Measurements from ENCODE around the gene RGS3.

Gene RGS3

GRCh38 chr9:113569472-113570060 is 106.0 kb downstream of the RGS3 start:
- H3K4me1 ChIP-seq (ENCODE audit: control insufficient read depth, insufficient read depth, low read length): peaks cover 9% of the 10 kb centered on the region
- H3K4me3 ChIP-seq (ENCODE audit: low read length): no peak overlapping the region
- no peaks in the 10 kb centered on the region for H3K27me3 ChIP-seq (ENCODE audit: control insufficient read depth, insufficient read depth, low read length)
- H3K36me3 ChIP-seq (ENCODE audit: control insufficient read depth, insufficient read depth, low read length): no peaks in the 10 kb centered on the region
- H3K27ac ChIP-seq (ENCODE audit: low read depth, low read length): no peak overlapping the region
- no peak overlapping the region for H3K9ac ChIP-seq (ENCODE audit: low read length)

GRCh38 chr9:113570106-113570505 is 106.6 kb downstream of the RGS3 start:
- no peak overlapping the region for H3K4me3 ChIP-seq (ENCODE audit: low read length)
- no peak overlapping the region for H3K27ac ChIP-seq (ENCODE audit: low read depth, low read length)
- no peaks in the 10 kb centered on the region for H3K36me3 ChIP-seq (ENCODE audit: control insufficient read depth, insufficient read depth, low read length)
- peaks cover 7% of the 10 kb centered on the region for H3K4me1 ChIP-seq (ENCODE audit: control insufficient read depth, insufficient read depth, low read length)
- H3K27me3 ChIP-seq (ENCODE audit: control insufficient read depth, insufficient read depth, low read length): no peaks in the 10 kb centered on the region
- H3K9ac ChIP-seq (ENCODE audit: low read length): no peak overlapping the region

- Histone ChIP-seq H3K4me3 (ENCODE audit: low read length) (no peak overlapping the region), H3K36me3 (ENCODE audit: control insufficient read depth, insufficient read depth, low read length) (no peaks in the 10 kb centered on the region), H3K27ac (ENCODE audit: low read depth, low read length) (no peak overlapping the region), H3K4me1 (ENCODE audit: control insufficient read depth, insufficient read depth, low read length) (peaks cover 1% of the 10 kb centered on the region), H3K9ac (ENCODE audit: low read length) (no peak overlapping the region), H3K27me3 (ENCODE audit: control insufficient read depth, insufficient read depth, low read length) (no peaks in the 10 kb centered on the region)
These were observed 107.5 kb downstream of the RGS3 start for GRCh38 chr9:113570749-113571711.

GRCh38 chr9:113572076-113572861 is 108.7 kb downstream of the RGS3 start:
- Histone ChIP-seq H3K9ac (ENCODE audit: low read length) (no peak overlapping the region), H3K27ac (ENCODE audit: low read depth, low read length) (no peak overlapping the region), H3K4me3 (ENCODE audit: low read length) (no peak overlapping the region), H3K27me3 (ENCODE audit: control insufficient read depth, insufficient read depth, low read length) (no peaks in the 10 kb centered on the region), H3K36me3 (ENCODE audit: control insufficient read depth, insufficient read depth, low read length) (no peaks in the 10 kb centered on the region), H3K4me1 (ENCODE audit: control insufficient read depth, insufficient read depth, low read length) (no peaks in the 10 kb centered on the region)

GRCh38 chr9:113573046-113573958 is 109.8 kb downstream of the RGS3 start:
- Histone ChIP-seq H3K4me1 (ENCODE audit: control insufficient read depth, insufficient read depth, low read length) (no peaks in the 10 kb centered on the region), H3K27me3 (ENCODE audit: control insufficient read depth, insufficient read depth, low read length) (no peaks in the 10 kb centered on the region), H3K27ac (ENCODE audit: low read depth, low read length) (no peak overlapping the region), H3K4me3 (ENCODE audit: low read length) (no peak overlapping the region), H3K36me3 (ENCODE audit: control insufficient read depth, insufficient read depth, low read length) (no peaks in the 10 kb centered on the region), H3K9ac (ENCODE audit: low read length) (no peak overlapping the region)

GRCh38 chr9:113573959-113574352 is 110.4 kb downstream of the RGS3 start:
- Histone ChIP-seq H3K4me3 (ENCODE audit: low read length) (no peak overlapping the region), H3K27ac (ENCODE audit: low read depth, low read length) (no peak overlapping the region), H3K4me1 (ENCODE audit: control insufficient read depth, insufficient read depth, low read length) (no peaks in the 10 kb centered on the region), H3K9ac (ENCODE audit: low read length) (no peak overlapping the region), H3K27me3 (ENCODE audit: control insufficient read depth, insufficient read depth, low read length) (no peaks in the 10 kb centered on the region), H3K36me3 (ENCODE audit: control insufficient read depth, insufficient read depth, low read length) (no peaks in the 10 kb centered on the region)

- peaks cover 6% of the 10 kb centered on the region for H3K4me1 ChIP-seq (ENCODE audit: control insufficient read depth, insufficient read depth, low read length)
These were observed 111.1 kb downstream of the RGS3 start for GRCh38 chr9:113574441-113575262.

GRCh38 chr9:113577525-113578261 is 114.2 kb downstream of the RGS3 start:
- no peak overlapping the region for H3K27ac ChIP-seq (ENCODE audit: low read depth, low read length)
- H3K9ac ChIP-seq (ENCODE audit: low read length): no peak overlapping the region
- no peaks in the 10 kb centered on the region for H3K27me3 ChIP-seq (ENCODE audit: control insufficient read depth, insufficient read depth, low read length)
- peaks cover 23% of the 10 kb centered on the region for H3K4me1 ChIP-seq (ENCODE audit: control insufficient read depth, insufficient read depth, low read length)
- H3K4me3 ChIP-seq (ENCODE audit: low read length): no peak overlapping the region
- no peaks in the 10 kb centered on the region for H3K36me3 ChIP-seq (ENCODE audit: control insufficient read depth, insufficient read depth, low read length)

More at GRCh38 chr9:113574441-113575262, 111.1 kb downstream of the RGS3 start:
- H3K4me3 ChIP-seq (ENCODE audit: low read length): no peak overlapping the region
- no peaks in the 10 kb centered on the region for H3K27me3 ChIP-seq (ENCODE audit: control insufficient read depth, insufficient read depth, low read length)
- no peak overlapping the region for H3K9ac ChIP-seq (ENCODE audit: low read length)
- no peaks in the 10 kb centered on the region for H3K36me3 ChIP-seq (ENCODE audit: control insufficient read depth, insufficient read depth, low read length)
- H3K27ac ChIP-seq (ENCODE audit: low read depth, low read length): no peak overlapping the region

GRCh38 chr9:113578279-113578865 is 114.8 kb downstream of the RGS3 start:
- peaks cover 23% of the 10 kb centered on the region for H3K4me1 ChIP-seq (ENCODE audit: control insufficient read depth, insufficient read depth, low read length)
- H3K36me3 ChIP-seq (ENCODE audit: control insufficient read depth, insufficient read depth, low read length): no peaks in the 10 kb centered on the region
- H3K9ac ChIP-seq (ENCODE audit: low read length): no peak overlapping the region
- H3K27me3 ChIP-seq (ENCODE audit: control insufficient read depth, insufficient read depth, low read length): no peaks in the 10 kb centered on the region
- no peak overlapping the region for H3K4me3 ChIP-seq (ENCODE audit: low read length)
- H3K27ac ChIP-seq (ENCODE audit: low read depth, low read length): no peak overlapping the region

GRCh38 chr9:113578882-113579282 is 115.4 kb downstream of the RGS3 start:
- no peak overlapping the region for H3K4me3 ChIP-seq (ENCODE audit: low read length)

More at GRCh38 chr9:113578882-113579282, 115.4 kb downstream of the RGS3 start:
- Histone ChIP-seq H3K27ac (ENCODE audit: low read depth, low read length) (peak overlapping the region; percentile 54), H3K9ac (ENCODE audit: low read length) (no peak overlapping the region), H3K36me3 (ENCODE audit: control insufficient read depth, insufficient read depth, low read length) (peaks cover under 1% of the 10 kb centered on the region), H3K27me3 (ENCODE audit: control insufficient read depth, insufficient read depth, low read length) (no peaks in the 10 kb centered on the region), H3K4me1 (ENCODE audit: control insufficient read depth, insufficient read depth, low read length) (peaks cover 23% of the 10 kb centered on the region)

All from rectal smooth muscle tissue (tissue), 1 donor.